Measurements from ENCODE around the gene MPND.
"Not testable (repeated sequence)": the region's sequence is repeated elsewhere in the genome, so short reads cannot be mapped to it uniquely, and the experiment has no call there.

Gene MPND

DNA sequence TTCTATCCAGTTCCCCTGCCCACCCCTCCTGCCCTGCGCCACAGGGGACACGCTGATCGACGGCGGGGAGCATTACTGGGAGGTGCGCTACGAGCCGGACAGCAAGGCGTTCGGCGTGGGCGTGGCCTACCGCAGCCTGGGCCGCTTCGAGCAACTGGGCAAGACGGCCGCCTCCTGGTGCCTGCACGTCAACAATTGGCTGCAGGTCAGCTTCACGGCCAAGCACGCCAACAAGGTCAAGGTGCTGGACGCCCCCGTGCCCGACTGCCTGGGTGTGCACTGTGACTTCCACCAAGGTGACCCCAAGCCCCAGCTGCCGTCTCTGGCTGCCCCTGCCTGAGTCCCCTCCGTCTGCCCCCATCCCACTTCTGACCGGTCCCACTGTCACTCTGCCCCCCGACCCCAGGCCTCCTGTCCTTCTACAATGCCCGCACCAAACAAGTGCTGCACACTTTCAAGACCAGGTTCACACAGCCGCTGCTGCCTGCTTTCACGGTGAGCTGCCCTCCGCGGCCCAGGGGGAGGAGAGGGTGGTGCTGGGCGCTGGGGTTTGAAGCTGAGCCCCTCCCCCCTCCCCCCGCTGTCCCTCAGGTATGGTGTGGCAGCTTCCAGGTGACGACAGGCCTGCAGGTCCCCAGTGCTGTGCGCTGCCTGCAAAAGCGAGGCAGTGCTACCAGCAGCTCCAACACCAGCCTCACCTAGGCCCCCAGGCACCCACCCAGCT is 20.3 kb upstream of the MPND start:
- DNase-seq: no peak

DNA sequence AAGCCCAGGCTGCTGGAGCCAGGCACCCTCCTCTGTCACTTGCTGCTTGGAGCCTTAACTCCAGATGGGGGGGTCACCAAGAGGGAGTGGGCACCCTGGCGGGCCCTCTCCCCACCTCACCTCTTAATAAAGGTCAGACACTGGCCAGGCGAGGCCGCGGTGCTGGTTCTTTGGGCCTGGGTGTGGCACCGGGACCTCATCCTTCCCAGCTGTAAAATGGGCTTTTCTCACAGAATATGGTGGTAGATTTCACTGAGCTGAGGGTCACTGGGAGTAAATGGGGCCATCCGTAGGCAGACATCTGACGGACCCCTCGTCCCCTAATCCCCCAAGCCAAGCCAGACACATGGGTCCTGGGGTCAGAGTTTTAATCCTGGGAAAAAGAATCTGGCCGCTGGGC is 19.7 kb upstream of the MPND start:
- no peak for DNase-seq

DNA sequence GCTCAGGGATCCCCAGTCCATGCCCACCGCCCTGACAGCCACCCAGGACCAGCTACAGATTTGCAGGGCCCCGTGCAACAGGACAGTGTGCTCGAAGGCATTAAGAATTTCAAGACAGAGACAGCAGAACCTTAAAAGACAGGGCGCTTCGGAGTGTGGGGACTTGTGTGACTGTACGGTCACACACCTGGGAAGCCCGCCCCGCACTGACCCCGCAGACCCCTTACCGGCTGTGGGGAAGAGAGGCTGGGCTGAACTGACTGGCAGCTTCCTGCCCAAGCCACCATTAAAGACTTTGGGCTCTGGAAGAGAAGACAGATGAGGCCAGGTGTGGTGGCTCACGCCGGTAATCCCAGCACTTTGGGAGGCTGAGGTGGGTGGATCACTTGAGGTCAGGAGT is 19.1 kb upstream of the MPND start:
- no peak for DNase-seq

DNA sequence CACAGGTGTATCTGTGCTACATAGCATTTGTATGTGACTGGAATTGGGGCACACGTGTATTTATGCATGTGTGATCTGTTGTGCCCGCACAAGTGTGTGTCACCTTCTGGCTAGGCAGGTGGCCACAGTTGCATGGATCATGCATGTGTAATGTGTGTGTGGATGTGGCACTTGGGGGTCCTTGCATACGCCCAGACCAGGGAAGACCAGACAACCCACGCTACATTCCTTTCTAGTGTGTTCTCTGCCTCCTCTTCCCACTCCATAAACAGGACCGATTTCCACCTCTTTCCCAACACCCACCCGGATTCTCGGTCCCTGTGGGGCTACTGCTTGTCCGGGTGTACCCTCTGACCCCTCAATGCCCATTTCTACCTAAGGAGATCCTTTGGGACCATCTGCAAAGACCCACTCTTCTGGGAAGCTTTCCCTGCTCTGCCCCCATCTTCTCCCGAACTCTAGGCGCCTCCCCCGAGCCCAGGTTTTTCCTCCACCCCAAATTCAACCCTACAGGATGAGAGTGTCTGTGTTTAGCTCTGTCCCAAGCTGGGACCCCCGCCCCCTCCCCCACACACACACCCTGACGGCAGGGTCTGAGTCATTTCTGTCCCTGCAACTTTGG is 17.0 kb upstream of the MPND start:
- no peak for DNase-seq

DNA sequence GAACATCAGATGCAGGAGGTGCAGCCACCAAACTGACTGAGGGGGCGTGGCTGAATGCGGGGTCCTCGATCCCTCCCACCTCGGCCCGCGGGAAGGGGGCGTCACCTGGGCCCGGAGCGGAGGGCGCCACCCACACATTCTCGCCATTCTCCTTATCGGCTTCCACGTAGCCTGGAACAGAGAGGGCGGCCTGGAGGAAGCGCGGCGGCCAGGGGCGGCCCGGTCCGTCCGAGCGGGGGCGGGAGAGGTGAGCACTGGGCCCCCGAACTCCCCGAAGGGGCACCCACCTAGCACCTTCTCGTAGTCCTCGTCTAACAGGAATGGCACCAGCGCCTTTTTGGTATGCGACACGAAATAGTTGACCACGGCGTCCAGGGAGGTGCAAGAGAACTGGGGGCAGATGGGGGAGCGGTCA is 16.5 kb upstream of the MPND start:
- no peak for DNase-seq

DNA sequence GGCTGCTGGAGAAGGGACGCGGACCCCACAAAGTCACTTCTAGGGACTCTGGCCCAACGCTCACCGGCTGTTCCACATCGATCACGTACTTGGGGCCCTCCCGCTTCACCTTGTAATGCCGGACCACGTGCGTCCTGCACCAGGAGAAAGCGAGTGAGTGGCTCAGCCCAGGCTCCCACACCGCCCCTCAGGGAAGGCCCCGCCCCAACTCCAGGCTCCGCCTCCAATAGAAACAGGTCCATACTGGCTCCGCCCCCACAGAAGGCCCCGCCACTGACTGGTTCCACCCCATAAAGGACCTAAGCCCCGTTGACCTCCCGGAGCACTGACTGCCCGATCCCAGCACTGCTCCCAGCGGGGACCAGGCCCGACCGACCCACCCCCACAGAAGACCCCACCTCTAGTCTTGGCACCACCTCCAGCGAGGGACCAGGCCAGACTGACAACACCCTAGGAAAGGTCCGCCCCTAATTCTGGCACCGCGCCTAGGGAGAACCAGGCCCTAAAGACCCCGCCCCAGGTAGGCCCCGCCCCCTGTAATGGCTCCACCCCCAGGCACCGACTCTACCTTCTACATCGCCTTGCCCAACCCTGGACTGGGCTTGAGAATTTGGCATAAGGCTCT is 16.0 kb upstream of the MPND start:
- DNase-seq: peak; percentile 55

DNA sequence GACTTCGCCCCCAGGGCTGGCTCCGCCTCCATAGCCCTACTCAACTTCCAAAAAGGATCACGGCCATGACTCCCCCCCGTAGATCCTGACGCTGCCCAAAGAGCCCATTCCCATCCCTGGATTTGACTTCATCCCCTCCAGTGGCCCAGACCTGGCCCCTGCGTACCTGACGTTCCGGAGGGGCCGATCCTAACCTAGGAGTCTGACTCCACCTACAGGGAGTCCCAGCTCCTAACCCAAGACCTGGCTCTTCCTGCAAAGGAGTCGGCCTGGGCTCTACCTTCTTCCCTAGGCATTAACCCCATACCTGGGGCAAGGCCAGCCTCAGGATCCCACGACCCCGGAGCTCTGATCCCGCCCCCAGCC is 15.5 kb upstream of the MPND start:
- DNase-seq: no peak

DNA sequence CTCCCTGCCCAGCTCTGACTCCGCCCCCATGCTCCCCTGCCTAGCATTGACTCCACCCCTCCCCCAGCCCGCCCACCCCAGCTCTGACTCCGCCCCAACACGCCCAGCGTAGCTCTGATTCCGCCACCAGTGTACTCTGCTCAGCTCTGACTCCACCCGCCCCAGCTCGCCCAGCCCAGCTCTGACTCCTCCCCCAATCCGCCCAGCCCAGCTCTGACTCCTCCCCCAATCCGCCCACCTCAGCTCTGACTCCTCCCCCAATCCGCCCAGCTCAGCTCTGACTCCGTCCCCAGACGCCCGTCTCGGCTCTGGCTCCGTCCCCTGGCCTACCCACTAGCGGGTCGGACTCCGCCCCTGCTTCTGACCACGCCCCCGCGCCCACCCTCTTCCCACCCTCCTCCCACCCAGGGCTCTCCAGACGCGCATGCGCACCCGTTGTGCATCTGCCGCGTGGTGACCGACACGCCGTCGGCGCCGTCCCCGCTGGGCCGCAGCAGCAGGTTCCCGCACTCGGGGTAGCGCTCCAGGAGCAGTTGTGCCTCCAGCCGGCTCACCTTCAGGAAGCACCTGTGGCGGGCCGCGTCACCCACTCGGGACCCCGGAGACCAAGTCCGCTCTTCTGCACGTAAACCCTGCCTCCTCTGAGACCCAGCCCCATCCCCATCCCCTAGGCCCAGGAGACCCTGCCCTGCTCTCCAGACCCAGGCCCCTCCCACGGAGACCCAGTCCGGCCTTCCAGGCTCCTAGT is 14.9 kb upstream of the MPND start:
- DNase-seq: peak; percentile 95

DNA sequence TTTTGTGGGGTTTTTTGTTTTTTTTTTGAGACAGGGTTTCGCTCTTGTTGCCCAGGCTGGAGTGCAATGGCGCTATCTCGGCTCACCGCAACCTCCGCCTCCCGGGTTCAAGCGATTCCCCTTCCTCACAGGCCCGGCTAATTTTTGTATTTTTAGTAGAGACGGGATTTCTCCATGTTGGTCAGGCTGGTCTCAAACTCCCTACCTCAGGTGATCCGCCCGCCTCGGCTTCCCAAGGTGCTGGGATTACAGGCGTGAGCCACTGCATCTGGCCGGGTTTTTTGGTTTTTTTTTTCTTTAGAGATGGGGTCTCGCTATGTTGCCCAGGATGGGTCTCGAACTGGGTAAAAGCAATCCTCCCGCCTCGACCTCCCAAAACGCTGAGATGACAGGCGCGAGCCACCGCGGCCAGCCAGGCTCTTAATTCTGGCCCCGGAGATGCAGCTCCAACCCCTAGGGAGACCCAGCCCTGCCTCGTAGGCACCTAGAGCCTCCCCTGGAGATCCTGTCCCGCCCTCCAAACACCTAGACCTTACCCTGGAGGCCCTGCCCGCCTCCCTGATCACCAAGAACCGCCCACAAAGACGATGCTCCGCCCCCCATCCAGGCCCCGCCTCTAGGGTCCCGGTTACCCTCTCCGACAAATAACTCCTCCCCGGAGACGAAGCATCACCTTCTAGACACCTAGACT is 14.2 kb upstream of the MPND start:
- DNase-seq: not testable (repeated sequence)

DNA sequence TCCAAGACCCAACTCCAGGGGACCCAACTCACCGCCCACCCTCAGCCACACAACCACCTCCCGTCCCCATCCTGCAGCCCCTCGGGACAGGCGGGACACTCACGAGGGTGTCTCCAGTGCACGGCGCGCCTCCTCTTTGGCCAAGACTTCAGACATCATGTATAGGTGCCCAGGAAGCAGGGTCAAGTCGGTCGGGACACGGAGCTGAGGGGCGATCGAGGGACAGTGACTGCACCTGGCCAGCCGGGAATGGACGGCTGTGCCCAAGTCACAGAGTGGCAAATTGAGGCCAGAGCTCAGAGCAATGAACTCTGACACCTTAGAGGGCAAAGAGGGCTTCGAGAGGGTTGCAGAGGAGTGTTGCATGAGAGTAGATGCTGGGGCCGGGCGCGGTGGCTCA is 13.5 kb upstream of the MPND start:
- DNase-seq: no peak

DNA sequence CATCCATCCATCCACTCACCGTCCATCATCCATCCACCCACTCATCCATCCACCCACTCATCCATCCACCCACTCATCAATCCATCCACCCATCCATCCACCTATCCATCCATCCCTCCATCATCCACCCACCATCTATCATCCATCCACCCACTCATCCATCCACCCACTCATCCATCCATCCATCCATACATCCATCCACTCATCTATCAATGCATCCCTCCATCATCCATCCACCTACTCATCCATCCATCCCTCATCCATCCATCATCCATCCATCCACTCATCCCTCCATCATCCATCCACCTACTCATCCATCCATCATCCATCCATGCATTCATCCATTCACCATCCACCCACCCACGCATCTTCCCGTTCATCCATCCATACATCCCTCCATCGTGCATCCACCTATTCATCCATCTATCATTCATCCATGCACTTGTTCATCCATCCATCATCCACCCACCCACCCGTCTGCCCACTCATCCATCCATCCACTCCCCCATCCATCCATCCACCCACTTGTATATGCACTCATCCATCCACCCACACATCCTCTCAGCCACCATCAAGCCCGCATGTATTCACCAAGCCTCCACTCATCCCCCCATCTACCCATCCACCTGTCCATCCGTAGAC is 8.3 kb upstream of the MPND start:
- no peak for DNase-seq

DNA sequence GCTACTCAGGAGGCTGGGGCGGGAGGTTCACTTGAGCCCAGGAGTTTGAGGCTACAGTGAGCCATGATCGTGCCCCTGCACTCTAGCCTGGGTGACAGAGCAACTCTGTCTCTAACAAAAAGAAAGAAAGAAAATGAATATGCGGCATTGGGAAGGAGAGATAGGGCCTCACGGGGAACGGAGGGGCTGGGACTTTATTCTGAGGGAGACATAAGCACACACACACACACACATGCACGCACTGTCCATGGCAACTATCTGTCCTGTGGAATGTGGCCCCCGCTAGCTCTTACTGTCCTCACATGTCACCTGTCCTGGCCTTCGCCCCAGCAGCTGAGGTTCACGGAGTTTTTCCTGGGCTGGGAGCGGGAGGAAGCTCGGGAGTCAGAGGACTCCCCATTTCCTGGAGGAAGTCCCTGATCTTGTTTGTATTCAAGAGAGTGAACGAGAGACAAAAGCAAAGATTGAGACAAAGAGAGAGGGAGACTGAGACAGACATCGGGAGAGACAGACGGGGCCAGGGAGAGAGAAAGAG is 5.4 kb upstream of the MPND start:
- peak; percentile 15 for DNase-seq

DNA sequence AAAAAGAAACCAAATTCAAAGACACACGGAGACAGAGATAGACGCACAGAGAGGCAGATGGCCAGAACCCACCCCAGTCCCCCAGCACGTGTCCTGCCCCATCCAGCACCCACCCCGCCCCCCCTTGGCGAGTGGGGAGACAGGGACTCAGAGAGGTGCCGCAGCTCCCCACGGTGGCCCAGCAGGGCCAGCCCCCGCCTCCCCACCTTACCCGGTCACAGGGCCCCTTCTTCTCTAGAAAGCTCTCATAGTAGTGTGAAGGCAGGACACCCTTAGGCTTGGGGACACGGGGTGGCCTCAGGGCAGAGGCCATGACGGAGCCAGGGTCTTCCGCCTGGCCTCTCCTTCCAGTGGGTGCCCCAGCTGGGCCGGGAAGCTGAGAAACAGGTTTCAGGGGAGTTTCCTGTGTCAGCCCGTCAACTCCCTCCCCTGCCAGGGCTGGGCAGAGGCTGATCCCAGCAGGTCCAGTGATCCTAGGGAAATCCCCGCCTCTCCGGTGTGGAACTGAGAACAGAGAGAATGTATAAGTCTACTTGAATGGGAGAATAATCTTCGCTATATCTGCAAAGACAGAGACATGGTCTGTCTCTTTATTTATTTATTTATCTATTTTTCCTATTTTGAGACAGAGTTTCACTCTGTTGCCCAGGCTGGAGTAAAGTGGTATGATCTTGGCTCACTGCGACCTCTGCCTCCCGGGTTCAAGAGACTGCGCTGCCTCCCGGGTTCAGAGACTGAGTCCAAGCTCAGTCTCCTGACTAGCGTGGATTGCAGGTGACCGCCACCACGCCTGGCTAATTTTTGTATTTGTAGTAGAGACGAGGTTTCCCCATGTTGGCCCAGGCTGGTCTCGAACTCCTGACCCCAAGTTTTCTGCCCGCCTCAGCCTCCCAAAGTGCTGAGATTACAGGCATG is 4.7 kb upstream of the MPND start, which contains the start of gene STAP2:
TSS of gene STAP2 (minus strand) at position 387 of the 915 bp plus-strand sequence. CDS start at position 313, 74 bp downstream.
- no peak for DNase-seq

DNA sequence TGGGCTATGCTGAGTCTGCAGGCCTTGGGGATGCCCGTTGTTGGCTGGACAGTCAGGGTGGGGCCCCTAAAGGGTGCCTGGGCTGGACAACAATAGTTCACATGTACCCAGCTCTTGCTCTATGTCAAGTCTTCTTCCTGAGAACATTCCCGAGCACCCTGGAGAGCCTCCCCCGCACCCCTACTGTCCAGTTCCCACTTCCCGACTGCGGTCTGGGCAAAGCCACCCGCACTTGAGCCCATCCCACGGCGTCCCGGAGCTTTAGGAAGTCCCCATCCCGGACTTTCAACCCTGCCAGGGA is 1.1 kb upstream of the MPND start:
- DNase-seq: no peak

DNA sequence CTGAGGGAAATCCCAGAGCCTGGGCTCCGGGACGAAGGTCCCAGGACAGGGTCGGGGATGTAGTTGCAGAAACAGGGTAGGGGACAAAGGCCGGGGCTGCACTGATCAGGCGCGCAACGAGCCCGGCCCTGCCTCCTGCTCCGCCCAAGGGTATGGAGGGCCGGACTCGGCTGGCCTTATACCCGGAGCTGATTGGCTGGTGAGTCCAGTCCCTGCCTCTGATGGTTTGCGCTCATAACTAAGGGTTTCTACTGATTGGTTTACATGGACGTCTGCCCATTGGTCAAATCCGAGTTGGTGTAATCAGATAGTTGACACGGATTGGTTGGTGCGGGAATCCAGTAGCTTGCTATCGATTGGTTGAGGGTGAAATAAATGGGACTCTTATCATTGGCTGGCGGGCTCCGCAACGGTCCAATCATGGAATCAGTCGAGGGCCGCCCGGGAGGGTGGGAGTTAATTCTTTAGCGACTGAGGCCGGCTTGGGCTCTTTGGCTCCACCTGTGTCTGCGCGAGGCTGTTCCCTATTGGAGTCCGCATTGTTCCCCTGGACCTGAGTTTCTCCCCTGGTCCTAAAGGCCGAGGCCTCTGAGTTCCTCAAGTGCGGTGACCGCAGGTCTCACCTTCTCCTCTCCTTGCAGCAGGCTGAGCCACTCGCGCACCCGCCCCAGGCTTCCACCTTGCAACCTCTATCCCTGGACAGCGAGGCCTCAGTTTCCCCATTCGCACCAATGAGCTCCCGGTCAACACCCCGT is 570 bp upstream of the MPND start:
- DNase-seq: peak; percentile 100

DNA sequence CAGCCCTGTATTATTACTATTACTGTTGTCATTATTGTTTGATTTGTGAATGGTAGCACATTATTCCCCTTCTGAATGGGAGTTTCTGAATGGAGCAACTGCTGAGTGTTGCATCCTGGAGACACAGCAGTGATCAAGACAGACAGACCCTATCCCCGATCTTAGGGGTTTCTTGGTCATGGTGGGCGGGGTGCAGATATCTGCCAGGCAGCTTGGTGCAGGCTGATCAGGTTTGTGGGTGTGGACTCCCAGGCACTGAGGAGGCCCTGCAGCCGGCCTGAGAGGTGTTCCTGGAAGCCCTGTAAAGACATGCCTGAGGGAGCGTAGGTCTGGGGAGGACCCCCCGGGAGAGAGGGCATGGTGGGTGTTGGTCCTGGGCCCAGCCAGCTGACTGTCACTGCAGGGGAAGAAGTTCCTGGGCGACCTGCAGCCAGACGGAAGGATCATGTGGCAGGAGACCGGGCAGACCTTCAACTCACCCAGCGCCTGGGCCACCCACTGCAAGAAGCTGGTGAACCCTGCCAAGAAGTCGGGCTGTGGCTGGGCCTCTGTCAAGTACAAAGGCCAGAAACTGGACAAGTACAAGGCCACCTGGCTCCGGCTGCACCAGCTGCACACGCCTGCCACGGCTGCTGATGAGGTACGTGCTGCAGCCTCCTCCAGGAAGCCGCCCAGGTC is 2.1 kb downstream of the MPND start:
- no peak for DNase-seq

DNA sequence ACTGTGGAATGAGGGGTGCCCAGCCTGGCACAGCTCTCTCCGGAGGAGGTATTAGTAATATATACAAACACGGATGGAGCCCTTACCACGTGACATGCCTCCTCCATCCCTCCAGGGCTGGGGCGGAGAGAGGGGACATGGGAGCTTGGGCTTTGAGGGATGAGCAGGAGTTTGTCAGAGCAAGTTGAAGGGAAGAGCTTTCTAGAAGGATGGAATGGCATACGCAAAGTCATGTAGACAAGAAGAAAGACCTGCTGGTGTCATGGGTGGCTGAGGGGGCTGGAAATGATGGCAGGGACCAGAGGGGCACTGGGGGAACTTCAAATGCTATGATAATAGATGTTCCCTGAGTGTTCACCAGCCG is 2.6 kb downstream of the MPND start:
- DNase-seq: no peak

DNA sequence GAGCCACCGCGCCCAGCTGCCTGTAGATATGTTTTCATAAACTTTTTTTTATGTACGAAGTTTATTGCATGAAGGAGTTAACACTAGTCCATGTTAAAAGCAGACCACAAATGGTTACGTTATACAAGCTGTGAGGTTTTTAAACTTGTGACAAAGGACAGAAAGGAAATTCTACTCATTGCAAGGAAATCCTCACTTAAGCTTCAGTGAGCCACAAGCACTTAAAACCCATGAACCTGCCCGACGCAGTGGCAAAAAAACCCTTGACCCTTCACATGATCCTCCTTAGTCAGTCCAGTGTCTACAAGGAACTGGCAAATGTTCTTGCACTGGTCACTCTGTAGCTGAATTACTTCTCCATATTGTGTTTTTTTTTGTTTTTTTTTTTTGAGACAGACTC is 4.2 kb downstream of the MPND start:
- DNase-seq: no peak

DNA sequence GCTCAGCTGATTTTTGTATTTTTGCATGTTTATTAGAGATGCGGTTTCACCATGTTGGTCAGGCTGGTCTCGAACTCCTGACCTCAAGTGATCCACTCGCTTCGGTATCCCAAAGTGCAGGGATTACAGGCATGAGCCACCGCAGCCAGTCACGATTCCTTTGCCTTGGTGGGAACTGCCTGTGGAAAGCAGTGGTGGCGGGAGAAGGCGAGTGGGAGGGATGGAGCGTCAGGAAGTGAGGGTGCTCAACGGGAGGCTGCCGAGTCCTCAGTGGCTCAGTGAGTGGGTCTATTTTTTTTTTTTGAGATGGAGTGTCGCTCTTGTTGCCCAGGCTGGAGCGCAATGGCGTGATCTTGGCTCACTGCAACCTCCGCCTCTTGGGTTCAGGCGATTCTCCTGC is 5.9 kb downstream of the MPND start:
- not testable (repeated sequence) for DNase-seq

DNA sequence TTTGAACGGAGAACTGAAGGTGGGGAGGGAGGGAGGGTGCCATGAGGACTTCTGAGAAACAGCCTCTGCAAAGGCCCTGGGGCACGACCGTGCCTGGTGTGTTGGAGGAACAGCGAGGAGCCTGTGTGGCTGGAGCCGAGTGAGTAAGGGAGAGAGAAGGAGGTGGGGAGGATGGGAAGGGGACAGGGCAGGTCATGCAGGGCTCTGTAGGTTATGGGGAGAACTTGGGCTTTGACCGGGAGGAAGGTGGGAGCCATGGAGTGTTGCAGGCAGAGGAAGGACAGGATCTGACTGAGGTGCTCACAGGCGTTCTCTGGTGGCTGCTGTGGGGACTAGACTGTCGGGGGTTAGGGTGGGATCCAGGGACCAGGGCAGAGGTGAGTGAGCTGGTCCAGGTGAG is 6.7 kb downstream of the MPND start:
- no peak for DNase-seq
